Adrenal gland (tissue), 5 donors: ENCODE results near the gene RAB3B.

ENCODE experiments used
- POLR2A ChIP-seq, 2 donors: fragments of 450-650 bp; IDR thresholded peaks; one replicate each; pipeline ENCODE4 v1.6.1; 2017; ENCODE audit warnings: antibody characterized with exemption in 2 of 2, mild to moderate bottlenecking in 2 of 2, moderate library complexity in 1 of 2
- TF ChIP-seq, protein P1 (sequence below), 6 experiments: fragments of 450-650 bp in 4 of 6; fragments of 200-600 bp in 2 of 6; sonication (generic) in 1 of 6; IDR thresholded peaks; 1 replicate in 5 of 6; 2 replicates in 1 of 6; pipeline versions ENCODE4 v1.5.1 to v1.8.0; 2016 to 2021; ENCODE audit warnings: antibody characterized with exemption in 6 of 6, mild to moderate bottlenecking in 2 of 6, moderate library complexity in 1 of 6
- donor health status: DM: no; HTN: no; CAD: no.

DNA sequence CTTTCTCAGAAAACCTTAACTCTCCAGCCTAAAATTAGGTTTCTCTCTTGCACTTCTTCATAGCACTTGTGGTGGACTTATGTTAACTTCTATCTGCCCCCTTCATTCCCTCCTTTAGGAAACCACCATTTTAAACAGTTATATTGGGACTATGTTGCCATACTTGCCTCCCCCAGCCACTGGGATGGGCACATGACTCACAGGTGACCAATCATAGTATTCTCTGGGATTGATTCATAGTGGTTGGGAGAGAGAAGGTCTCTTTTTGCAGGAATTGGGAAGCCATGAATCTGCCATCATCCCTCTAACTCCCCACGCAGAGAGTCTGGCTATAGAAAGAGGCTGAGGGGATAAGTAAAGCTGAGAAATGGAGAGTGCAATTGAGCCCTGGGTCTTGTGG, 61.6 kb downstream of the RAB3B start:
- TF ChIP-seq, protein P1, sequence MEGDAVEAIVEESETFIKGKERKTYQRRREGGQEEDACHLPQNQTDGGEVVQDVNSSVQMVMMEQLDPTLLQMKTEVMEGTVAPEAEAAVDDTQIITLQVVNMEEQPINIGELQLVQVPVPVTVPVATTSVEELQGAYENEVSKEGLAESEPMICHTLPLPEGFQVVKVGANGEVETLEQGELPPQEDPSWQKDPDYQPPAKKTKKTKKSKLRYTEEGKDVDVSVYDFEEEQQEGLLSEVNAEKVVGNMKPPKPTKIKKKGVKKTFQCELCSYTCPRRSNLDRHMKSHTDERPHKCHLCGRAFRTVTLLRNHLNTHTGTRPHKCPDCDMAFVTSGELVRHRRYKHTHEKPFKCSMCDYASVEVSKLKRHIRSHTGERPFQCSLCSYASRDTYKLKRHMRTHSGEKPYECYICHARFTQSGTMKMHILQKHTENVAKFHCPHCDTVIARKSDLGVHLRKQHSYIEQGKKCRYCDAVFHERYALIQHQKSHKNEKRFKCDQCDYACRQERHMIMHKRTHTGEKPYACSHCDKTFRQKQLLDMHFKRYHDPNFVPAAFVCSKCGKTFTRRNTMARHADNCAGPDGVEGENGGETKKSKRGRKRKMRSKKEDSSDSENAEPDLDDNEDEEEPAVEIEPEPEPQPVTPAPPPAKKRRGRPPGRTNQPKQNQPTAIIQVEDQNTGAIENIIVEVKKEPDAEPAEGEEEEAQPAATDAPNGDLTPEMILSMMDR (IDR thresholded peaks at IDR 0.05): no peak
- TF ChIP-seq POLR2A (IDR thresholded peaks at IDR 0.05): no peak
